Measurements from ENCODE around the gene MCOLN2.

MCOLN2 gene

DNA sequence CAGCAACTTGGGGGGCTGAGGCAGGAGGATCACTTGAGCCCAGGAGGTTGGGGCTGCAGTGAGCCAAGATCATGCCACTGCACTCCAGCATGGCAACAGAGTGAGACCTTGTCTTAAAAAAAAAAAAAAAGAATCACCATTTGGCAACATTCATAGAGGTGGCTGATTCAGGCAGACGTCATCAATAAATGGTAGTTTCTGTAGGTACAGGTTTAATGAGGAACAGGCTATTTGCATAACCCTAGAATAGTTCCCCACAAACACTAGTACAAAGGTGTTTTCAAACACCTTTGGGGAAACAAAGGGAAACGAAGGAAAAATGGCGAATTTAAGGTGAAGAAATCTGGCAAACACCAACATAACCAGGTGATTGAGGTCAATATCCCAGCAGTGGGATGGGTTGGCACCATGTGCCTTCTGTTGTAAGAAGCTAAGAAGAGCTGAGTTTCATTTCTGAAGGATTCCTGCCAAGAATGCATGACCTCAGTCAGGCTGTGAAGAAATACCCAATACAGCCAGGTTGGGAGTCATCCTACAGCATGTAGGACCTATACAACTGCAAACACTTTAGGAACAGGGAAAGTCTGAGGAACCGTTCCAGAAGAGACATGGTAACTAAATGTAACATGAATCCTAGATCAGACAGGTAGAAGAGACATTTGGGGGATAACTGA lies 109.5 kb downstream of the MCOLN2 start:
- Mint-ChIP-seq H3K9me3 (no peaks in the 10 kb centered on the region), H3K27ac (no peak overlapping the region), H3K27me3 (peaks cover 15% of the 10 kb centered on the region), H3K4me1 (ENCODE audit: low read depth) (peaks cover 24% of the 10 kb centered on the region), H3K36me3 (ENCODE audit: low read depth) (no peaks in the 10 kb centered on the region), H3K4me3 (no peak overlapping the region)
- intact Hi-C loops (cut with micrococcal nuclease), result no loop called here

DNA sequence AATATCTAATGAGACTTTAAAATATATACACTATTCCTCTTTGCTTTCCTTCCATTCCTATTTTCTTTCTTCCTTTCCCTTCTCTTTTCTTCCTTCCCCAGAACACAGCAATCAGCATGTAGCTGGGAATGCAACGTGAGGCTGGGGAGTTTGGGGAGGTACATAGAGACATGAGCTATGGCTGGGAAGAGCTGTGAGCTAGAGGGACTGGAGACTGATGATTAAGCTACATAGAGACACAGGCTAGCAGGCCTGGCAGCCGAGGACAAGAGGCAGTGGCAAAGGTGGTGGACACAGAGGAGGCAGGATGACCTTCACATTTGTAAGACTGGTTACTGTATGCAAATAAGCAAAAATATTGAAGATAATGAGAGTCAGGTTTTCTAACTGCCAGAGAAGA lies 111.4 kb downstream of the MCOLN2 start:
- H3K4me1 Mint-ChIP-seq (ENCODE audit: low read depth), result peaks cover 23% of the 10 kb centered on the region
- no peaks in the 10 kb centered on the region for H3K36me3 Mint-ChIP-seq (ENCODE audit: low read depth)
- H3K4me3 Mint-ChIP-seq, result no peak overlapping the region
- no peaks in the 10 kb centered on the region for H3K27me3 Mint-ChIP-seq
- H3K27ac Mint-ChIP-seq, result no peak overlapping the region
- intact Hi-C loops (cut with micrococcal nuclease), result no loop called here
- H3K9me3 Mint-ChIP-seq, result peaks cover 10% of the 10 kb centered on the region

DNA sequence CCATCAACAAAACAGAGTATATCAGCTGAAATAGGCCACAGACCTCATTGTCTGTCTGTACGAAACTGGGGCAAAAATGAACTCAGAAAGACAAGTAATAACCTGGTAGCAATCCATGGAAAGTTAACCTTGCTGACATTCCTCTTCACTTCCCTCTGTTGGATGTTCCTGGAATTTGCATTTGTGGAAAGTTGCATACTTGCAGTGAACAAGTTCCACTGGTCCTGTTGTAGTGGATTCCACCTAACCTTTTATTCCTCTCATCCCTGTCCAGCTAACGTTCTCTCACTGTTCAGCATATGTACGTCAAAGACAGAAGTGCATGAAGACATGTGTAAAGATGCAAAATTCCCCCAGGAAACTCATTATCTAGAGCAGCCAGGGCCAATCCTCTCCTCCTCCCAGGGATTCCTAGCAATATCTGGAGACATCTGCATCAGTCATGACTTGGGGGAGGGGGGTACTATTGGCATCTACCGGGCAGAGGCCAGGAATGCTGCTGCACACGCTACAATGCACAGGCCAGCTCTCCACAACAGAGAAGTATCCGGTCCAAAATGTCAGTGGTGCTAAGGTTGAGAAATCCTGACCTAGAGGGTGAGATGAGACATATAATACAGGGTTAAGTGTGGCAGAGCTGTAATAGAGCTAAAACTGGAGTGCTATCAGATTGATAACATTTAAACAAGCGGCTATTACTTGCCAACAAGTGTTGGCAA lies 112.1 kb downstream of the MCOLN2 start:
- peaks cover 10% of the 10 kb centered on the region for H3K9me3 Mint-ChIP-seq
- H3K36me3 Mint-ChIP-seq (ENCODE audit: low read depth), result no peaks in the 10 kb centered on the region
- intact Hi-C loops (cut with micrococcal nuclease), result no loop called here
- no peak overlapping the region for H3K27ac Mint-ChIP-seq
- H3K27me3 Mint-ChIP-seq, result no peaks in the 10 kb centered on the region
- H3K4me1 Mint-ChIP-seq (ENCODE audit: low read depth), result peaks cover 20% of the 10 kb centered on the region
- H3K4me3 Mint-ChIP-seq, result no peak overlapping the region

DNA sequence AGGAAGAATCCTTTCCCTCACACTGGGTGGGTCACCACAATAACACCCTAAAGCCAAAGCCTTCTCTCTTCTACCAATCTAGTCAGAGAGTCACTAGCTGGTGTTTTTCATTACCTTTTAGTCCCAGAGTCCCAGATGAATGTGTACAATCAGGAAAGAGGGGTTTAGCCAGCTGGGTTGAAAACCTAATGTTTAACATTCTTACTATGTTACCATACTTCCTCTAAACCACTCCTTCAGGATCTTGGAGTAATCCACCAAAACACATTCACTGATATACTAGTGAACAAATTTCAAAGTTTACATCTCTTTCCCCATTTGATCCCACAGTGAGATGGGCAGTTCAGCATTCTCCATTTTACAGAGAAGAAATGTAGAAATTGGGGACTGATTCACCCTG lies 113.6 kb downstream of the MCOLN2 start:
- Mint-ChIP-seq H3K36me3 (ENCODE audit: low read depth) (no peaks in the 10 kb centered on the region), H3K4me1 (ENCODE audit: low read depth) (peaks cover 5% of the 10 kb centered on the region), H3K4me3 (no peak overlapping the region), H3K9me3 (peaks cover 10% of the 10 kb centered on the region), H3K27me3 (peaks cover under 1% of the 10 kb centered on the region), H3K27ac (no peak overlapping the region)
- intact Hi-C loops (cut with micrococcal nuclease), result no loop called here

DNA sequence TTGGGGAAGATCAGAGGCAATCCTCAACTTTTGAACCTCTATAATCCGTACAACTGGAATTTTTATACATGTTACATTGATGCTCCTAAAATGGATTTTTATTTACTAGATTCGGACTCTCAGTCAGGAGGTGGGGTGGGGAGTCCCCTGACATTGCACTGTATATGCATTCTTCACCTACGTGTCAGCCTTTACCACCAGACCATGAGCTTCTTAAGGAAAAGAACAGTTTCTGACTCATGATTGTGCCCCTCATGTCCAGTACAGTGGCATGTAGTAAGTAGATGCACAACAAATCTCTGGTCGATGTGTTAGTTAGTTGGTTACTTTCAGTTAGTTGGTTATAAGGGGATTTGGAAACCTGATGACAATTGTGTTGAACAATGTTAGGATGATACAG lies 119.3 kb downstream of the MCOLN2 start:
- intact Hi-C loops (cut with micrococcal nuclease), result no loop called here
- Mint-ChIP-seq H3K9me3 (peaks cover 10% of the 10 kb centered on the region), H3K36me3 (ENCODE audit: low read depth) (no peaks in the 10 kb centered on the region), H3K27me3 (peaks cover 7% of the 10 kb centered on the region), H3K4me3 (no peak overlapping the region), H3K27ac (no peak overlapping the region), H3K4me1 (ENCODE audit: low read depth) (no peaks in the 10 kb centered on the region)

DNA sequence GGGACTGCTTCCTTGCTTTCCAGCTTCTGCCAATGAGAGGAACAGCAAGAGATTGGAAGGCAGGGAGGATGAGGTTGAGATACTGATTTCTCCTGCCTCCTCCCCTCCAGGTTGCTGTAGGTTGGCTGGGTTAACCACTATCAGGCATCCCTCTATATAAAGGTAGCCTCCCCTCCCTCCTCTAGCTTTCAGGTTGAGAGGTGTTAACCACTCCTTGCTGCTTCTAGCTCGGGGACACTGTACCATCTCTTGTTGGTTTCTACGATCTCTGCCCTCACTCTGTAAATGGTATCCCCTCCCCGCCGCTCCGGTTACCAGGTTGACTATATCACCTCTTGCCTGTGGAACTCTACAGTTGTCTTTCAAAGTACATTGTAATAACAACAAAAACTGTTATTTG lies 120.6 kb downstream of the MCOLN2 start:
- H3K27ac Mint-ChIP-seq, result no peak overlapping the region
- H3K27me3 Mint-ChIP-seq, result peaks cover 7% of the 10 kb centered on the region
- H3K36me3 Mint-ChIP-seq (ENCODE audit: low read depth), result no peaks in the 10 kb centered on the region
- H3K4me1 Mint-ChIP-seq (ENCODE audit: low read depth), result no peaks in the 10 kb centered on the region
- intact Hi-C loops (cut with micrococcal nuclease), result no loop called here
- no peak overlapping the region for H3K4me3 Mint-ChIP-seq
- H3K9me3 Mint-ChIP-seq, result peaks cover 3% of the 10 kb centered on the region

All from dendritic cell treated with granulocyte-macrophage colony-stimulating factor and Interleukin-4, amounts not matched to agents 40 ng/mL and 50 ng/mL, for 4 days (primary cell).